HL-60 (cell line): ENCODE data around the gene PTPRN.

Experiments used
- DNase-seq, 2 experiments: peaks; one replicate each; pipeline ENCODE4 v3.0.0-alpha.2; 2010 to 2020; ENCODE audit warnings: low read depth in 1 of 2, low spot score in 1 of 2
- H3K27ac ChIP-seq: fragments of 250-450 bp; sonication (Bioruptor Pico); replicated peaks from 2 replicates; pipeline ENCODE4 v1.5.1; 2020; ENCODE audit warnings: mild to moderate bottlenecking, moderate library complexity
- H3K27me3 ChIP-seq: fragments of 250-450 bp; sonication (Bioruptor Pico); 2 replicates; pipeline ENCODE4 v1.5.1; 2021; ENCODE audit warnings: mild to moderate bottlenecking, moderate library complexity; ENCODE audit not compliant: insufficient read depth, poor library complexity, severe bottlenecking
- H3K4me3 ChIP-seq: replicated peaks from 2 replicates; pipeline ENCODE4 v1.5.1; 2011; ENCODE audit warnings: mild to moderate bottlenecking, control low read depth, low read length; ENCODE audit not compliant: insufficient read depth
- CTCF ChIP-seq: IDR thresholded peaks from one replicate; pipeline ENCODE4 v1.5.1; 2011; ENCODE audit warnings: low read length, control low read depth, inconsistent platforms; ENCODE audit not compliant: insufficient read depth
- GABPA ChIP-seq: IDR thresholded peaks from 2 replicates; pipeline ENCODE4 v1.6.1; 2012; ENCODE audit warnings: low read depth
- POLR2AphosphoS5 ChIP-seq: IDR thresholded peaks from 2 replicates; pipeline ENCODE4 v1.6.1; 2012; ENCODE audit warnings: low read depth
- REST ChIP-seq: IDR thresholded peaks from 2 replicates; pipeline ENCODE4 v1.6.1; 2012; ENCODE audit warnings: low read depth; ENCODE audit not compliant: insufficient replicate concordance
- SPI1 ChIP-seq: IDR thresholded peaks from 2 replicates; pipeline ENCODE4 v1.6.1; 2012; ENCODE audit warnings: low read depth, mild to moderate bottlenecking, borderline replicate concordance

Gene PTPRN

GRCh38 chr2:219277703-219278654 is 31.2 kb downstream of the PTPRN start:
- peak; percentile 97 for TF ChIP-seq CTCF
- peak; percentile 59; the same call in 1 of the 2 replicates for TF ChIP-seq SPI1
- no peak for TF ChIP-seq POLR2AphosphoS5

GRCh38 chr2:219274361-219274921 is 34.8 kb downstream of the PTPRN start:
- Histone ChIP-seq H3K27ac (no peak overlapping the region), H3K27me3 (no peaks in the 10 kb centered on the region), H3K4me3 (no peak overlapping the region)
- TF ChIP-seq GABPA (no peak), POLR2AphosphoS5 (no peak), CTCF (no peak), SPI1 (no peak), REST (no peak)
- no peak for DNase-seq

More at GRCh38 chr2:219277703-219278654, 31.2 kb downstream of the PTPRN start:
- no peak overlapping the region for H3K27ac ChIP-seq
- peak; percentile 39 to 61 for DNase-seq
- no peaks in the 10 kb centered on the region for H3K27me3 ChIP-seq
- no peak overlapping the region for H3K4me3 ChIP-seq

- H3K4me3 ChIP-seq, result no peak overlapping the region
- no peak overlapping the region for H3K27ac ChIP-seq
- no peak for DNase-seq
- TF ChIP-seq POLR2AphosphoS5, result no peak
- TF ChIP-seq SPI1, result no peak
- TF ChIP-seq CTCF, result no peak
- TF ChIP-seq REST, result no peak
- TF ChIP-seq GABPA, result no peak
- H3K27me3 ChIP-seq, result no peaks in the 10 kb centered on the region
Measured at GRCh38 chr2:219273937-219274336, 35.3 kb downstream of the PTPRN start.
